Left lobe of liver (tissue), 2 donors: ENCODE results near the gene SNCG. TPM values are rescaled to one million over a fixed set of nuclear protein-coding genes. Genes with fewer than 3 reads are reported as not detected.
"Not testable (repeated sequence)": the region's sequence is repeated elsewhere in the genome, so short reads cannot be mapped to it uniquely, and the experiment has no call there.

Experiments
- ATAC-seq: fragments of 200-7000 bp; cut with Tn5 transposase; one replicate; pipeline ENCODE4 v1.9.1; 2020; ENCODE audit warnings: mild to moderate bottlenecking, moderate library complexity
- DNase-seq: peaks from one replicate; pipeline ENCODE4 v3.0.0-alpha.2; 2020; ENCODE audit warnings: low spot score
- total RNA-seq: library from RNA; stranded (reverse); gene quantifications from one replicate; pipeline ENCODE4 v1.2.1, GENCODE V29; 2021
- donor health status: DM: no; HTN: no; CAD: no; lungs with moderate emphysema.
- donor health status: DM: no; HTN: yes; CAD: no.

SNCG gene
- total RNA-seq, 1 donor from 2014 or later = 2.0 TPM

- DNase-seq (no peak), ATAC-seq (no peak)
Observed at GRCh38 chr10:86944471-86944870, 13.9 kb upstream of the SNCG start.

- ATAC-seq = no peak
- DNase-seq = peak; percentile 29
Observed at GRCh38 chr10:86944907-86945306, 13.5 kb upstream of the SNCG start.

GRCh38 chr10:86945361-86946212, 12.8 kb upstream of the SNCG start:
- ATAC-seq (no peak), DNase-seq (peak; percentile 42)

GRCh38 chr10:86946213-86947155, 11.9 kb upstream of the SNCG start:
- no peak for ATAC-seq
- peak; percentile 48 for DNase-seq

- DNase-seq = peak; percentile 31
- ATAC-seq = not testable (repeated sequence)
Observed at GRCh38 chr10:86947806-86948205, 10.6 kb upstream of the SNCG start.

GRCh38 chr10:86950349-86950748, 8.1 kb upstream of the SNCG start:
- no peak for DNase-seq
- no peak for ATAC-seq

GRCh38 chr10:86951184-86951761, 7.1 kb upstream of the SNCG start:
- no peak for ATAC-seq
- DNase-seq = no peak

- DNase-seq (no peak), ATAC-seq (no peak)
Observed at GRCh38 chr10:86952106-86952505, 6.3 kb upstream of the SNCG start.

GRCh38 chr10:86952697-86953096, 5.7 kb upstream of the SNCG start:
- not testable (repeated sequence) for ATAC-seq, DNase-seq

- peak; percentile 69 for DNase-seq
Observed at GRCh38 chr10:86953747-86954680, 4.4 kb upstream of the SNCG start.

GRCh38 chr10:86954681-86955500, 3.5 kb upstream of the SNCG start:
- no peak for DNase-seq
- ATAC-seq = no peak

More at GRCh38 chr10:86953747-86954680, 4.4 kb upstream of the SNCG start:
- peak; percentile 83 for ATAC-seq

GRCh38 chr10:86955501-86956194, 2.8 kb upstream of the SNCG start:
- ATAC-seq = no peak
- peak; percentile 44 for DNase-seq

GRCh38 chr10:86956195-86956847, 2.1 kb upstream of the SNCG start:
- ATAC-seq (no peak), DNase-seq (no peak)

- ATAC-seq (no peak), DNase-seq (no peak)
Observed at GRCh38 chr10:86956848-86957448, 1.5 kb upstream of the SNCG start.

- DNase-seq (peak; percentile 43), ATAC-seq (no peak)
Observed at GRCh38 chr10:86957471-86958115, 806 bp upstream of the SNCG start, which contains the start of gene MMRN2. TSS of gene MMRN2 (minus strand) at chr10:86957615. CDS start at chr10:86957541, 74 bp downstream.

- ATAC-seq = peak; percentile 13
- DNase-seq = peak; percentile 43
Observed at GRCh38 chr10:86958901-86959736, 720 bp downstream of the SNCG start.
